HEK293 (cell line): ENCODE measurements around the gene CNOT6L.

Experiments used
- TRIM28 ChIP-seq: IDR thresholded peaks from 2 replicates; pipeline ENCODE4 v1.6.1; 2011; ENCODE audit warnings: low read length, control low read depth, borderline replicate concordance
- TF ChIP-seq, protein P1 (sequence below): fragments of 450-650 bp; formaldehyde crosslinking; IDR thresholded peaks from 2 replicates; pipeline ENCODE4 v1.5.1; 2016; ENCODE audit warnings: missing biosample characterization, missing genetic modification characterization
- TF ChIP-seq, protein P2 (sequence below): fragments of 450-650 bp; formaldehyde crosslinking; IDR thresholded peaks from 2 replicates; pipeline ENCODE4 v1.5.1; 2016; ENCODE audit warnings: missing biosample characterization, missing genetic modification characterization

DNA sequence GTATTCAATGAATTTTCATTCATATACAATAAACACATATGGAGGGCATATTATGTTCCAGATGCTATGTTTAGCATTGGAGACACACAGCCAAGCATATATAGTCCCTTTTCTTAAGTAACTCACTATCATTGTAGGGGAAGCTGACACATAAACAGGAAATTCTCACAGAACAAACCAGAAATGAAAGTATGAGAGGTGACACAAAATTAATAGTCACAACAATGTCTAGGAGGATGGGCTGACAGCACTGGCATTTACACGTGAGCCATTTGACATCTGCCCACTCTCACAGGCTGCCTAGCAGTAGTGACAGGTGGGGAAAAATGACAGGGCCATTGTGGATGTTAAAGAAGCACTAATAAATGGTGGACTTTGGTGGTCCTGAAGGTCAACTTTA lies 2.6 kb upstream of the CNOT6L start:
- TF ChIP-seq, protein P1, sequence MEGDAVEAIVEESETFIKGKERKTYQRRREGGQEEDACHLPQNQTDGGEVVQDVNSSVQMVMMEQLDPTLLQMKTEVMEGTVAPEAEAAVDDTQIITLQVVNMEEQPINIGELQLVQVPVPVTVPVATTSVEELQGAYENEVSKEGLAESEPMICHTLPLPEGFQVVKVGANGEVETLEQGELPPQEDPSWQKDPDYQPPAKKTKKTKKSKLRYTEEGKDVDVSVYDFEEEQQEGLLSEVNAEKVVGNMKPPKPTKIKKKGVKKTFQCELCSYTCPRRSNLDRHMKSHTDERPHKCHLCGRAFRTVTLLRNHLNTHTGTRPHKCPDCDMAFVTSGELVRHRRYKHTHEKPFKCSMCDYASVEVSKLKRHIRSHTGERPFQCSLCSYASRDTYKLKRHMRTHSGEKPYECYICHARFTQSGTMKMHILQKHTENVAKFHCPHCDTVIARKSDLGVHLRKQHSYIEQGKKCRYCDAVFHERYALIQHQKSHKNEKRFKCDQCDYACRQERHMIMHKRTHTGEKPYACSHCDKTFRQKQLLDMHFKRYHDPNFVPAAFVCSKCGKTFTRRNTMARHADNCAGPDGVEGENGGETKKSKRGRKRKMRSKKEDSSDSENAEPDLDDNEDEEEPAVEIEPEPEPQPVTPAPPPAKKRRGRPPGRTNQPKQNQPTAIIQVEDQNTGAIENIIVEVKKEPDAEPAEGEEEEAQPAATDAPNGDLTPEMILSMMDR (tag by site-specific recombination), result no peak
- TF ChIP-seq, protein P2, sequence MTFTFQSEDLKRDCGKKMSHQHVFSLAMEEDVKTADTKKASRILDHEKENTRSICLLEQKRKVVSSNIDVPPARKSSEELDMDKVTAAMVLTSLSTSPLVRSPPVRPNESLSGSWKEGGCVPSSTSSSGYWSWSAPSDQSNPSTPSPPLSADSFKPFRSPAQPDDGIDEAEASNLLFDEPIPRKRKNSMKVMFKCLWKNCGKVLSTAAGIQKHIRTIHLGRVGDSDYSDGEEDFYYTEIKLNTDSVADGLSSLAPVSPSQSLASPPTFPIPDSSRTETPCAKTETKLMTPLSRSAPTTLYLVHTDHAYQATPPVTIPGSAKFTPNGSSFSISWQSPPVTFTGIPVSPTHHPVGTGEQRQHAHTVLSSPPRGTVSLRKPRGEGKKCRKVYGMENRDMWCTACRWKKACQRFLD (tag by site-specific recombination), result no peak
- TF ChIP-seq TRIM28, result no peak
